ENCODE measurements around the gene HUNK.
"Not testable (repeated sequence)": the region's sequence is repeated elsewhere in the genome, so short reads cannot be mapped to it uniquely, and the experiment has no call there.

The HUNK gene

DNA sequence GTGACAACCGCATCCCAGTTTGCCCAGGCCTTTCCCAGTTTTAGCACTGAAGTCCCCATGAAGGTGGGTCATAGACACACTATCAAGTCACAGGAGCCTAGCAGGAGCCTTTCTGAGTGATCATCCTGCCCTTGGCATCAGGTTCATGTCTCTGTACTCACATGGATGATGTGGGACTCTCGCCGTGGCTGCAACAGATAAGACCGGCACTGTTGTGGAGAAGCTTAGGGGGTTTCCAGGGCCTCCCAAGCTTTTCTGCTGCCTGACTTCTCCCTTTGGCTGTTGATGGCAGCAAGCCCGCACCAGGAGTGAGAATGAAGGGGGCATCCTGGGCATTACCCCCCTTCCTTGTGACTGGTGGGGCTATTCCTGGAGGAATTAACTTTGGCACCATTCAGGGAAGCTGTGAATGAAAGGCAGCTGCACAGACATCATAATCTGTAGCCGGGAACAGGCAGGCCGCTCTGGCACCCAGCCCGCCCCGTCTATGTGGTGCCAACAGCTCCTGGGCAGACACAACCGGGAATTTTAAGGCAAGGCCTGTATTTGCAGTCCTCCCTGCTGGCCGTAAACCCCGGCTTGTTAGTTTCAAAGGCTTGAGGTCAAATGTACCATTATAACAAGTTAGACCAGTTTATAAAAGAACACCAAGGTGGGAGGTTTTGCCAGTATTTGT, 148.6 kb downstream of the HUNK start:
- DNase-seq: no peak
- Mint-ChIP-seq H3K27ac (no peak overlapping the region), H3K4me3 (no peak overlapping the region), H3K9me3 (no peaks in the 10 kb centered on the region), H3K36me3 (ENCODE audit: low read depth) (no peaks in the 10 kb centered on the region), H3K27me3 (no peaks in the 10 kb centered on the region), H3K4me1 (ENCODE audit: low read depth) (no peaks in the 10 kb centered on the region)

DNA sequence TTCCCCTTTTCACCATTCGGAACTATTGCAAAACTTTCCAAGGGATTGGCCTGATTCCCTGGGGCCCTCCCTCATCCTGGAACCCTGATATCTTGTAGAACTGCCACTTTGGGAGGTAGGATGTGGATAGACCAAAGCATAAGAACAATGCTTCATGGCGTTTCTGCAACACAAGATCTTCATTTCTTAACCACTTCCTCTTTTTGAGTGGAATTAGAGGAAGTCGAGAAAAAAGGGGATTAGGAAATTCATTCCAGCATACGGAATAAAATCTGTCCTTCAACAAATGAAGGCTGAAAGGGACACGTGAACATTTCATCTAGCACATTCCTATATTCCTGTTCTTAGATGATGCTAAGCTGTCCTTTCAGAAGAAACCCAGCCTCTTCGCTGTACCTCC, 149.3 kb downstream of the HUNK start:
- Mint-ChIP-seq H3K9me3 (no peaks in the 10 kb centered on the region), H3K4me3 (no peak overlapping the region), H3K4me1 (ENCODE audit: low read depth) (no peaks in the 10 kb centered on the region), H3K36me3 (ENCODE audit: low read depth) (no peaks in the 10 kb centered on the region), H3K27ac (no peak overlapping the region), H3K27me3 (no peaks in the 10 kb centered on the region)
- DNase-seq: no peak

DNA sequence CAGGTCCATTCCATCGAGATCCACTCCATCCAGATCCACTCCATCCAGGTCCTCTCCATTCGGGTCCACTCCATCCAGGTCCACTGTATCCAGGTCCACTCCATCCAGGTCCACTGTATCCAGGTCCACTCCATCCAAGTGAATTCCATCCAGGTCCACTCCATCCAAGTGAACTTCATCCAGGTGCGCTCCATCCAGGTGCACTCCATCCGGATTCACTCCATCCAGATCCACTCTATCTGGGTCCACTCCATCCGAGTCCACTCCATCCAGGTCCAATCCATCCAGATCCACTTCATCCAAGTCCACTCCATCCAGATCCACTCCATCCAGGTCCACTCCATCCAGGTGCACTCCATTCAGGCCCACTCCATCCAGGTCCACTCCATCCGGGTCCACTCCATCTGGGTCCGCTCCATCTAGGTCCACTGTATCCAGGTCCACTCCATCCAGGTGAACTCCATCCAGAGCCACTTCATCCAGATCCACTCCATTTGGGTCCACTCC, 157.4 kb downstream of the HUNK start:
- Mint-ChIP-seq H3K4me3 (no peak overlapping the region), H3K4me1 (ENCODE audit: low read depth) (no peaks in the 10 kb centered on the region), H3K27ac (no peak overlapping the region), H3K36me3 (ENCODE audit: low read depth) (no peaks in the 10 kb centered on the region), H3K27me3 (peaks cover 3% of the 10 kb centered on the region), H3K9me3 (peaks cover 3% of the 10 kb centered on the region)
- DNase-seq: no peak

DNA sequence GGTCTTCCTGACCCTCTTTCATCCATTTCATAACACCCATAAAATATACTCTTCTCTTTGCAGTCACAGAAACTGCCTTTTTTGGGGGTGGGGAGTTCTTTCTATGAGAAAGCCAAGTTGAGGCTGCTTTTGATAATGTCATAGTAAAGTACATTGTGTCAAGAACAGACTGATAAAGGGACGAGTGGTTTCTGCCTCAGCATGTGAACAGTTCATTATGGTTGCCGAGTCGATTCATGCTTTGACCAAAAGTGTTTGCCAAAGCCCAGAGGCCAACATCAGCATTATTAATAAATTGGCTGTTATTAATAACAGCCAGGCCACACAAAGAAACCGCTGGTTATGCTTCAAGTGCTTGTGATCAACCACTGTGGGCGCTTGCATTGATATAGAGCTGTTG, 162.0 kb downstream of the HUNK start:
- H3K4me1 Mint-ChIP-seq (ENCODE audit: low read depth): no peaks in the 10 kb centered on the region

DNA sequence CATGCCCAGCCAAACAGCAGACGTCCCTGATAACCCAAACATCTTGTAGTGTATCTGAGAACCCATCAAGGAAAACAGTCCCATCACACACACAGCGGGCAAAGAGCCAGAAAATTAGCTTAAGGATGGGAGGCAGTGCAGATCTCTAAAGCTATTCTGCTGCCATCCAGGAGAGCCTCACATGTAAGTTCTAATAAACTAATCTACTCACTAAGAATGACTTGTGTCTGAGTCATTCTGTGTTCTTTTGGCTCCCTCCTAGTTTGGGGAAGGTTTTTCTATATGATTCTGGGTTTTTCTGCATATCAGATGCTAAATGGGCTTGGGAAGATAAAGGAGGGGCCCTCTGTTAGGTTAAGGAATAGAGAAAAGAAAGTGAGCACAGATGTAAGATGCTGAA, 162.8 kb downstream of the HUNK start:
- H3K27me3 Mint-ChIP-seq: peaks cover 28% of the 10 kb centered on the region
- no peaks in the 10 kb centered on the region for H3K36me3 Mint-ChIP-seq (ENCODE audit: low read depth)
- H3K4me3 Mint-ChIP-seq: no peak overlapping the region
- DNase-seq: no peak
- no peaks in the 10 kb centered on the region for H3K9me3 Mint-ChIP-seq
- no peaks in the 10 kb centered on the region for H3K4me1 Mint-ChIP-seq (ENCODE audit: low read depth)
- no peak overlapping the region for H3K27ac Mint-ChIP-seq

More for the DNA sequence above, 162.0 kb downstream of the HUNK start:
- Mint-ChIP-seq H3K27ac (no peak overlapping the region), H3K9me3 (peaks cover 3% of the 10 kb centered on the region), H3K4me3 (no peak overlapping the region), H3K27me3 (peaks cover 20% of the 10 kb centered on the region), H3K36me3 (ENCODE audit: low read depth) (no peaks in the 10 kb centered on the region)
- no peak for DNase-seq

DNA sequence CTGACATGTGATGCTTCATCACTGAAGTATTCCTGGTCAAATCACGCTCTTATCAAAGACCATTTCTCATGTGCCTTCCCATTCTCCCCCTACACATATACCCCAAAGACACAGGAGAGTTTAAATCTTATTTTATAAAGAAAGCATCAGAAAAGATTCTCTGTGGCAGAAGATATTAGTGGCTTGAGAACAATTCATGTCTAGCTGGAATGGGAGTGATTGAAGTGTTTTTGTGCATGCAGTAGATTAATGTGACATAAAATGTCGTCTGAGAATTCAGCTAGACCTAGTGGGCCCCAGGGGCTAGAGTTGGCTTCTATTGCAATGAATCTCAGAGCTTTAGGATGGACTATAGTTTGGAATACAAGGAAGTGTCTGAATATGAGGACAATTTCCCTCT, 163.9 kb downstream of the HUNK start:
- Mint-ChIP-seq H3K27ac (no peak overlapping the region), H3K4me1 (ENCODE audit: low read depth) (no peaks in the 10 kb centered on the region), H3K27me3 (peaks cover 31% of the 10 kb centered on the region), H3K9me3 (no peaks in the 10 kb centered on the region), H3K36me3 (ENCODE audit: low read depth) (no peaks in the 10 kb centered on the region), H3K4me3 (no peak overlapping the region)
- no peak for DNase-seq

DNA sequence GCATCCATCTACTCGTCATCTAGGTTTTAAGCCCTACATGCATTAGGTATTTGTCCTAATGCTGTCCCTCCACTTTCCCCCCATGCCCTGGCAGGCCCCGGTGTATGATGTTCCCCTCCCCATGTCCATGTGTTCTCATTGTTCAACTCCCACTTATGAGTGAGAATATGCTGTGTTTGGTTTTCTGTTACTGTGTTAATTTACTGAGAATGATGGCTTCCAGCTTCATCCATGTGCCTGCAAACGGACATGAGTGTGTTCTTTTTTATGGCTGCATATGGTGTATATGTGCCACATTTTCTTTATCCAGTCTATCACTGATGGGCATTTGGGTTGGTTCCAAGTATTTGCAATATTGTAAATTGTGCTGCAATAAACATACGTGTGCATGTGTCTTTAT, 165.9 kb downstream of the HUNK start:
- H3K36me3 Mint-ChIP-seq (ENCODE audit: low read depth); H3K4me1 Mint-ChIP-seq (ENCODE audit: low read depth); DNase-seq; H3K27ac Mint-ChIP-seq; H3K4me3 Mint-ChIP-seq; H3K9me3 Mint-ChIP-seq: not testable (repeated sequence)
- peaks cover 31% of the 10 kb centered on the region for H3K27me3 Mint-ChIP-seq

DNA sequence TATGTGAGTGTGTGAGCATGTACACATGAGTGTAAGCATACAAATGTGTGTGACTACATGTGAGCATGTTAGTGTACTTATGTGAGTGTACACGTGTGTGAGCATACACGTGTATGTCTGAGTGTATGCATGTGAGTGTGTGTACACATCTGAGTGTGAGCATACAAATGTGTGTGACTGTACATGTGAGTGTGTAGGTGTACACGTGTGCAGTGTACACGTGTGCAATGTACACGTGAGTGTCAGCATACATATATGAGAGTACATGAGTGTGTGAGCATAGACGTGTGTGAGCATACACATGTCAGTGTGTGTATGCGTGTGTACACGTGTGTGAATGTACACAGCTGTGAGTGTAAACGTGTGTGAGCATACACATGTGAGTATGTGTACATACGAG, 170.6 kb downstream of the HUNK start:
- no peaks in the 10 kb centered on the region for H3K36me3 Mint-ChIP-seq (ENCODE audit: low read depth)
- peaks cover 7% of the 10 kb centered on the region for H3K9me3 Mint-ChIP-seq
- peaks cover 27% of the 10 kb centered on the region for H3K27me3 Mint-ChIP-seq
- DNase-seq: no peak
- no peak overlapping the region for H3K4me3 Mint-ChIP-seq
- no peaks in the 10 kb centered on the region for H3K4me1 Mint-ChIP-seq (ENCODE audit: low read depth)
- H3K27ac Mint-ChIP-seq: no peak overlapping the region

DNA sequence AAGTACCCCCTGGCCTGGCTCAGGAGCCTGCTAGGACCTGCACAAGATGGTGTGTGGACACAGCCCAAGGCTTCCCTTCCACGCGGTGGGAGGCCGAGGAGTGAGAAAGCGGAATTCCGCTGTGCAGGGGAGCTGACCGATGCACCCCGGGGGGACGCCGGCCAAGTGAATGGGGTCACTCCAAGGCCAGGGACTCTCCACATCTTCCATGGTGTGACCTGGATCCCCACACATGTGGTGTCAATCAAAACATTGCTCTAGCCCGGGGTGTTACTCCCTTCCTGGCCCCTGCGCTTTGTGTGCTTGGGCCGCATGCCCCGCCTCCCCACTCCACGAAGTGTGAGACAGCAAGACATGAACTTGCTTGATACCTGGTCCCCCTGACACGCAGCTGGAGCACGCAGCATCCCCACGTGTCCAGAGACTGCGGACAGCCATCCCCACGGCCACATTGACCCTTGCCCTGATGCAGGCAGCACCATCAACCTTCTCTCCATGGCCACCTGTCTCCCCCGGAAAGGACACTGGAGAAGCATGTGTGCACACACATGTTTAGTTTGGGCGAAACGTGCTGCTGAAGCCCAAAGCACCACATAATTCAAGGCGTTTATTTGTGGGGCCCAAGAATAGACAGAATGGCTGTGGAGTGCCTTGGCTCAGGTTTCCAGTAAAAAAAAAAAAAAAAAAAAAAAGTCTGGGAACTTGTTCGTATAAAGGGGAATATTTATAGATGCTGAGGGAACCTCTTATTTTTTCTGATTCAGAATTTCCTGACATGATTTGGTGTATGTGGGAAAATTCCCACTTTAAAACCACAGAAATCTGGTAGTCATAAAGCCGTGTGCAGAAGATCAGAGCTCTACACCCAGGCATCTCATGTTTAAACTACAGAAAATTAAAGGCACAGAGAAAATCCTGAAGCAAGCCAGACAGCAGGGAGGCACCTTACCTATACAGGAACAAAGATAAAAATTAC, 171.7 kb downstream of the HUNK start:
- H3K36me3 Mint-ChIP-seq (ENCODE audit: low read depth): no peaks in the 10 kb centered on the region
- H3K4me1 Mint-ChIP-seq (ENCODE audit: low read depth): no peaks in the 10 kb centered on the region
- no peak overlapping the region for H3K27ac Mint-ChIP-seq
- peaks cover 7% of the 10 kb centered on the region for H3K9me3 Mint-ChIP-seq
- H3K27me3 Mint-ChIP-seq: peaks cover 18% of the 10 kb centered on the region
- DNase-seq: no peak
- H3K4me3 Mint-ChIP-seq: no peak overlapping the region

DNA sequence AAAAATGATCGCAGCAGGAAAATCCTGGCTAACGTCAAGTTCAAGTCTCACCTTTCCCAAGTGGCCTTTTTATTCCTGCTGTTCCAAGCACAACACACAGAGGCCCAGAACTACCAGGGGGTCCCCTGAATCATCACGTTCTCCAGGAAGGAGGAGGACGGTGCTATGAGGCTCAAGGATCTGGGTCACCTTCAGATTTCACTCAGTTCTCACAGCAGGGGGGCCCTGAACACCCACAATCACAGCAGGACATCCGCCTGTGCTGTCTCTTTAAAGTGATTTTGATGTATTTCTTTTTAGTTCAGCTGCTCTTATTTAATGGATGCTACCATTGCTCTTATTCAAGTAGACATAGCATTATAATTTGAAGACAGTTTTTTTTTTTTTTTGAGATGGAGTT, 173.4 kb downstream of the HUNK start:
- Mint-ChIP-seq H3K27ac (no peak overlapping the region), H3K9me3 (peaks cover 7% of the 10 kb centered on the region), H3K4me1 (ENCODE audit: low read depth) (no peaks in the 10 kb centered on the region), H3K4me3 (no peak overlapping the region), H3K27me3 (peaks cover under 1% of the 10 kb centered on the region), H3K36me3 (ENCODE audit: low read depth) (no peaks in the 10 kb centered on the region)
- DNase-seq: no peak

DNA sequence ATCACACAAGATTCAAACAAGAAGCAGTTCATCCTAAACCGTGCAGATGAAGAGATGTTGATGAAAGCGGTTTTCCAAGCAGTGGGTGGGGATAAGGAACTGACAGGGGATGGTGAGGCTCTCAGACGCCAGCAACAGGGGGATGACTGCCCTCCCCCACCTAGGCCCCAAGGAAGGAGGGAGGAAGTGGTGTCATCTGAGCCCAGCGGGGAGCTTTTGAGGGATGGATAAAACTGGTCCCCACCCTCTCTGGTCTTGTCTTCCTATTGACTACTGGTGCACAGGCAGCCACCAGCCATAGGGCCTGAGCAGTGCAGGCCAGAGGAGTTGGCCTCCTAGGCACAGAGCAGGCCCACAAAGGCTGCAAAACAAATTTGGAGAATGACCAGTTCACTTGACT, 175.5 kb downstream of the HUNK start:
- Mint-ChIP-seq H3K4me3 (no peak overlapping the region), H3K36me3 (ENCODE audit: low read depth) (no peaks in the 10 kb centered on the region), H3K4me1 (ENCODE audit: low read depth) (no peaks in the 10 kb centered on the region), H3K27me3 (no peaks in the 10 kb centered on the region), H3K9me3 (peaks cover 19% of the 10 kb centered on the region), H3K27ac (no peak overlapping the region)
- no peak for DNase-seq
